LNCAP (cell line): ENCODE data around the gene PCDHAC2.
A peak's percentile ranks its signal among the peaks of the same experiment; 100 is the strongest.

Source experiments
- TF ChIP-seq, protein P1 (sequence below): fragments of 450-650 bp; IDR thresholded peaks from 2 replicates; pipeline ENCODE4 v1.5.1; 2017; ENCODE audit warnings: mild to moderate bottlenecking

PCDHAC2 gene, protein sequence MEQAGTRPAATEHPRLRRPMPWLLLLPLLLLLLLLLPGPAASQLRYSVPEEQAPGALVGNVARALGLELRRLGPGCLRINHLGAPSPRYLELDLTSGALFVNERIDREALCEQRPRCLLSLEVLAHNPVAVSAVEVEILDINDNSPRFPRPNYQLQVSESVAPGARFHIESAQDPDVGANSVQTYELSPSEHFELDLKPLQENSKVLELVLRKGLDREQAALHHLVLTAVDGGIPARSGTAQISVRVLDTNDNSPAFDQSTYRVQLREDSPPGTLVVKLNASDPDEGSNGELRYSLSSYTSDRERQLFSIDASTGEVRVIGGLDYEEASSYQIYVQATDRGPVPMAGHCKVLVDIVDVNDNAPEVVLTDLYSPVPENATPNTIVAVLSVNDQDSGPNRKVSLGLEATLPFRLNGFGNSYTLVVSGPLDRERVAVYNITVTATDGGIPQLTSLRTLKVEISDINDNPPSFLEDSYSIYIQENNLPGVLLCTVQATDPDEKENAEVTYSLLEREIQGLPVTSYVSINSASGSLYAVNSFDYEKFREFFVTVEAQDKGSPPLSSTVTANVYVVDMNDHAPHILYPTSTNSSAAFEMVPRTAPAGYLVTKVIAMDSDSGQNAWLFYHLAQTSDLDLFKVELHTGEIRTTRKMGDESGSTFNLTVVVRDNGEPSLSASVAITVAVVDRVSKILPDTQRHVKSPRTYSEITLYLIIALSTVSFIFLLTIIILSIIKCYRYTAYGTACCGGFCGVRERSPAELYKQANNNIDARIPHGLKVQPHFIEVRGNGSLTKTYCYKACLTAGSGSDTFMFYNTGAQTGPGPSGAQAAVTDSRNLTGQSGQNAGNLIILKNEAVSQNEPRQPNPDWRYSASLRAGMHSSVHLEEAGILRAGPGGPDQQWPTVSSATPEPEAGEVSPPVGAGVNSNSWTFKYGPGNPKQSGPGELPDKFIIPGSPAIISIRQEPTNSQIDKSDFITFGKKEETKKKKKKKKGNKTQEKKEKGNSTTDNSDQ

DNA sequence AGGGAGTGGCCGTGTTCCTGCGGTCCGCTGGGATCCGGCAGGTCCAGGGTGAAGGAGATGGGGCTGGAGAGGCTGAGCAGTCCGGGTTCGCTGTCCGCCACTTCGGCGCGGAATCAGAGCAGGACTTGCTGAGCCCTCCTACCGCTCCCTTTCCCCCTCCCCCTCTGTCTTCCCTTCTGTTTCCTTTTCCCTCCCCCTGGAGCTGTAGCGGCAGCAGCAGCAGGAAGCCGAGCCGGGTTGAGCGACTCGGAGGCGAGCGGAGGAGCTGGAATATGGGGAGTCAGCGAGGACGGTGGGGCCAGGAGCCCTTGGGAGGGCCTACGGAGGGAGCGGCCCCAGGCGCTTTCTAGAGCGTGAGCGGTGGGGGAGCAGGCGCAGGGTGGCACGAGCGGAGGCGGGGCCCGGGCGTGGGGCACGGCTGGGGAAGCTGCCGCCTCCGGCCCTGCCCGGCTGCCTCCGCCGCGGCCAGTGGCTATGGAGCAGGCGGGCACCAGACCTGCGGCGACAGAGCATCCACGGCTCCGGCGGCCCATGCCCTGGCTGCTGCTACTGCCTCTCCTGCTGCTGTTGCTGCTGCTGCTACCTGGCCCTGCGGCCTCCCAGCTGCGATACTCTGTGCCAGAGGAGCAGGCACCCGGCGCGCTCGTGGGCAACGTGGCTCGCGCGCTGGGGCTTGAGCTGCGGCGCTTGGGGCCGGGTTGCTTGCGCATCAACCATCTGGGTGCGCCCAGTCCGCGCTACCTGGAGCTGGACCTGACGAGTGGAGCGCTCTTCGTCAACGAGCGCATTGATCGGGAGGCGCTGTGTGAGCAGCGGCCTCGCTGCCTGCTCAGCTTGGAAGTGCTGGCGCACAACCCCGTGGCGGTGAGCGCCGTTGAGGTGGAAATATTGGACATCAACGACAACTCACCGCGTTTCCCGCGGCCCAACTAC, at the start of gene PCDHAC2:
TSS of gene PCDHAC2 (plus strand) at position 184 of the 933 bp plus-strand sequence. CDS start at position 475, 291 bp downstream.
- TF ChIP-seq, protein P1, sequence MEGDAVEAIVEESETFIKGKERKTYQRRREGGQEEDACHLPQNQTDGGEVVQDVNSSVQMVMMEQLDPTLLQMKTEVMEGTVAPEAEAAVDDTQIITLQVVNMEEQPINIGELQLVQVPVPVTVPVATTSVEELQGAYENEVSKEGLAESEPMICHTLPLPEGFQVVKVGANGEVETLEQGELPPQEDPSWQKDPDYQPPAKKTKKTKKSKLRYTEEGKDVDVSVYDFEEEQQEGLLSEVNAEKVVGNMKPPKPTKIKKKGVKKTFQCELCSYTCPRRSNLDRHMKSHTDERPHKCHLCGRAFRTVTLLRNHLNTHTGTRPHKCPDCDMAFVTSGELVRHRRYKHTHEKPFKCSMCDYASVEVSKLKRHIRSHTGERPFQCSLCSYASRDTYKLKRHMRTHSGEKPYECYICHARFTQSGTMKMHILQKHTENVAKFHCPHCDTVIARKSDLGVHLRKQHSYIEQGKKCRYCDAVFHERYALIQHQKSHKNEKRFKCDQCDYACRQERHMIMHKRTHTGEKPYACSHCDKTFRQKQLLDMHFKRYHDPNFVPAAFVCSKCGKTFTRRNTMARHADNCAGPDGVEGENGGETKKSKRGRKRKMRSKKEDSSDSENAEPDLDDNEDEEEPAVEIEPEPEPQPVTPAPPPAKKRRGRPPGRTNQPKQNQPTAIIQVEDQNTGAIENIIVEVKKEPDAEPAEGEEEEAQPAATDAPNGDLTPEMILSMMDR = no peak

GRCh38 chr5:140923601-140924000, 42.7 kb upstream of the PCDHAC2 start:
- TF ChIP-seq, protein P1 = no peak

- TF ChIP-seq, protein P1 = no peak
Measured at GRCh38 chr5:140925806-140926442, 40.4 kb upstream of the PCDHAC2 start, which contains the start of gene PCDHAC1. Gene PCDHAC1 (plus strand): TSS chr5:140926299. CDS start chr5:140926893, 594 bp downstream.

DNA sequence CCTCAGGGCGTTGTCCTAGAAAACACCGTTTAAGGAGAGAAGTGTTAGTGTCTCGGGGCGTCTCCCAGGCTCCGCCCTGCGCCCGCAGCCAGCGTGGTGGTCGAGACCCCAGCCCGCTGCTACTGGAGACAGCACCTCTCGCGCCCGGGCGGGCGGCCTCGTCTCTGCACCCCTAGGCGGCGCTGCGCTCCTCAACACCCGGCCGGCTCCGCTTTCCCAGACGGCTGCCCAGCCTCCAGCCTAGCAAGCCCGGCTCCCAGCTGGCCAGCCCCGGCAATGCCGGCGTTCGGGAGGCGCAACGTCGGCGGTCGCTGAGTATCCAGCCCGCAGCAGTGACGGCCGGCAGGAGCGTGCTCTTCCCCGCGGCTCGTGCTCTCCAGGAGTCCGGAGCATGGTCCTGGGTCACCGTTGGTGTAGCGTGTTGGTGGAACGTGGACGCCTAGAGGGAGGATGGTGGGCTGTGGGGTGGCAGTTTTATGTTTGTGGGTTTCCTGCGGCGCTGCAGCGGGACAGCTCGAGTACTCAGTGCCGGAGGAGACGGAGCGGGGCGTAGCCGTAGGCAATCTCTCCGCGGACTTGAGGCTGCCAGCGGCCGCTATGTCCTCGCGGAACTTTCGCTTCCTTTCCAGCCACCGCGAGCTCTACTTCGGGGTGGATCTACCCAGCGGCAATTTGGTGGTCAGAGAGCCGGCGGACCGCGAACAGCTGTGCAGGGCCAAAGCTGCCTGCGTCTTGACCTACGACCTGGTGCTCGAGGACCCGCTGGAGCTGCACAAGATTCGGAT, 39.6 kb upstream of the PCDHAC2 start:
- TF ChIP-seq, protein P1 = peak; percentile 61

DNA sequence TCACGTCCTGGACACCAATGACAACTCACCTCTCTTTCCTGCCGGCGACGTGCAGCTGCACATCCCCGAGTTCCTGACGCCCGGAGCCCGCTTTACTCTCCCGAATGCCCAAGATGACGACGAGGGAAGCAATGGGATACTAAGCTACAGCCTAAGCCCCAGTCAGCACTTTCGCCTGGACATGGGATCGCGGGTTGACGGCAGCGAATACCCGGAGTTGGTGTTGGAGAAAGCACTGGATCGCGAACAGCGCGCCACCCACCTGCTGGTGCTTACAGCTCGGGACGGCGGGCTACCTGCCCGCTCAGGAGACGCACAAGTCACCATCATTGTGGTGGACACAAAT, 39.1 kb upstream of the PCDHAC2 start:
- TF ChIP-seq, protein P1 = no peak

DNA sequence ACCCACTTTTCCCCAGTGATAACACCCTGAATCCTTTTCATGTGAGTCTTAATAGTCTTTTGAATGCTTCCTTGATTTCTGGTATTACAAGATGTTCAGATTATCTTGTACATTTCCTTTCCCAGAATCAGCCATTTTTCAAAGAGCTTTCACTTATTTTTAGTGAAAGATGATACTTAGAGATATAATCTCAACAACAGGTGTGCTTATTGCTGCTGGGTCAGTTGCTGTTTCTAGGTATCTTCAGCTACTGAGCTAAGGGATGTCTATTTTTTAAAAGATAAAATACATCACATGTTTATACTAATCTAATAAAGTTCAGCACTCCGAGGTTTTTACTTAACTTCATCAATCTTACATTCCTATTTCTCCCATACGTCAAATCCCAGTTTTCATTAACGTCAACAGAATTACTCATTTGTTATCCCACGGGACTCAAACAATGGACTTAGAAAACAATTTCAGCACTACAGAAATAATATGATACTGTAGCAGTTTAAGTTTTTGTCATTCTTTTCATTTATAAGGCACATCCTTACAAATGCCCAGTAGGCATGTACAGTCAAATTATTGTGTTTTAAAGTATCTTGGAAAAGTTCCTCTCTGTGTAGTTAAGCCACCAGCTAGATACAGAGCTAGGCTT, 31.2 kb upstream of the PCDHAC2 start:
- TF ChIP-seq, protein P1 = no peak
